Measurements from ENCODE around the gene APBA3. TPM values are rescaled to one million over a fixed set of nuclear protein-coding genes. Genes with fewer than 3 reads are reported as not detected.

APBA3 gene
- polyA plus RNA-seq, 5 donors = 11.0 to 23.3 (median 18.1) TPM

DNA sequence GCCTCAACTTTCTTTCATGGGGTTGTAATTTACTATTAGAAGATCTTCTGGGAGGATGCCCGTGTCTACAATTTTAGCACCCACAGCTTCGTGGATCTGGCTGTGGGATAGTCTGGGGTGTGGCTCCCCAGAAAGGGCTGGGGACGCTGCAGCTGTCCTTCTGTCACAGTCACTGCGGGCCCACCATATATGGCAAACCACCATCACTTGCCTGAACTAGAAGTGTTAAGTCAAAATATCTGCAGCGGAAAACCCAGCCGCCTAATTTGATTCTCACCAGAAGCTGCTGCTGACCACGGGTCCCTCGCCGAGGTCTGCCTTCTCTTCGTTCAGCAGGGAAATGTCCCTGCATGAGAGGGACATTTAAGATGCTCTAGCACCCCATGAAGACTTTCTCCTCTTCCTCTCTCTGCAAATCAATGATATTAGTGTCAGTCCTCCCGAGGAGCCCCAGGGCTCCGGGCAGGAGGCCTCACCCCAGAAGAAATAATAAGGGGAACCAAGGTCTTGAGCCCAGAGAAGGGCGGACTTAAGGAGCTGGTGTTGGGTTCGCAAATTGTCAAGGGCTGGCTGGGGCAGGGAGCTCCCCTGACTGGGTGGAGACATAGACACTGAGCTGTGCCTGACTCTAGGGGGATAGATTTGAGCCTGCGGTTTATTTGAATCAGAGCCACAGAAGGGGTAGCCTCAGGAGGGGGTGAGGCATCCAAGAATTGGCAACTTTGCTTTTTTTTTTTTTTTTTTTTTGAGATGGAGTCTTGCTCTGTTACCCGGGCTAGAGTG lies 27.7 kb upstream of the APBA3 start:
- no peak for DNase-seq

DNA sequence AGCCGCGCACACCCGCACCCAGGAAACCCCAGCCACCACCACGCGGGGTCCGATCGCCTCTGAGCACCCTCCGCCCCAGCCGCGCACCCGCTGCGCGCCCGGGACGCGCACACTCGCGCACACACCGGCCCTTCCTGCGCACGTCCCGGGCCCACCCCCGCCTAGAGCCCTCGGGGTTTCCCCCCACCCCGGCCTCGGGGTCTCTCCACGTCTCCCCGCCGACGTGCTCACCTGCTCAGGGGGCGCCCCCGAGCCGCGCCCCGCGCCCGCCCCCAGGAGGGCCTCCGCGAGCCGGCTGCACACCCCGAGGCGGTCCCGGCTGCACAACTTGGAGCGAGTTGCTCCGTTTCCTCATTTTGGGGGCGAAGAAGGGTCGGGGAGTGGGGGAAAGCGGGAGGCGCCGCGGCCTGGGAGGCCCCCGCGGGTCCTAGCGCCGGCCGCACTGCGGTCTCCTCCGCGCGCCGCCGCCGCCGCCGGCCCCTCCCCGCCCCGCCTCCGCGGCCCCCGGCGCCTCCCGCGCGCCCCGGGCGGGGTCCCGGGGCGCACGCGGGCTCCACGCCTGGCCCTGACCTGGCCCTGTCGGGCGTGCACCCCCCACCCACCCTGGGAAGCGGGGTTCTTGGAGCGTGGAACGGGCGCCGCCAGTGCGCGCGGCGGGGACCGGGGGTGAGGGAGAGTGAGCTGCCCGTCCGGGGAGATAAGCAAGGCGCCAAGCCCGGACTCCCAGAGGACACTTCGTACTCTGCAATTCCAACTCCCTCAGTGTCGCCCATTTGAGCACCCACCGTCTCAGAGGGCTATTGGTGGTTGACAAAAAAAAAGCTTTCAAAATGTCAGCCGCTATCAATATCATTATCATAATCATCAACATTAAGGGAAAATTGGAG lies 24.7 kb upstream of the APBA3 start, which contains the start of gene MATK:
Gene MATK (minus strand): TSS at position 444 of the 887 bp plus-strand sequence. CDS start 1,246 bp downstream, outside the sequence.
- no peak for DNase-seq

DNA sequence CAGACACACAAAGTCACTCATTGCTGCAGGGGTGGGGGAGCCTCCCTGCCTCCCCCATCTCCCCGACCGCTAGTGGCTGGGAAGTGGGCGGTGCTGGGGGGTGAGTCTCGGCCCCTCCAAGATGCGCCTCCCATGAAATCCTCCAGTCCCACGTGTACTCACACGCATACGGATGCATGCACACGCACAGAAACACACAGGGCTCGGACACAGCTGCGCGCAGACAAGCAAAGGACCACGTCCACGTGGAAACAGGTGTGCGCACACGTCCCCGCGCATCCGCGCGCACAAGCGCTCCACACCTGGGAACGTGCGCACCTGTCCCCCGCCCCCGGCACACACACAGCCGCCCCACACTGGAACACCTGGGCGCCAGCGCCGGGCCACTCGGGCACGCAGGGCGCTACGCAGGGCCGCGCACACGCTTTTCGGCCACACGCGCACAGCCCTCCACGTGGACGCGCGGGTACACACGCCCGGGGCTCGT lies 24.0 kb upstream of the APBA3 start:
- DNase-seq = no peak

DNA sequence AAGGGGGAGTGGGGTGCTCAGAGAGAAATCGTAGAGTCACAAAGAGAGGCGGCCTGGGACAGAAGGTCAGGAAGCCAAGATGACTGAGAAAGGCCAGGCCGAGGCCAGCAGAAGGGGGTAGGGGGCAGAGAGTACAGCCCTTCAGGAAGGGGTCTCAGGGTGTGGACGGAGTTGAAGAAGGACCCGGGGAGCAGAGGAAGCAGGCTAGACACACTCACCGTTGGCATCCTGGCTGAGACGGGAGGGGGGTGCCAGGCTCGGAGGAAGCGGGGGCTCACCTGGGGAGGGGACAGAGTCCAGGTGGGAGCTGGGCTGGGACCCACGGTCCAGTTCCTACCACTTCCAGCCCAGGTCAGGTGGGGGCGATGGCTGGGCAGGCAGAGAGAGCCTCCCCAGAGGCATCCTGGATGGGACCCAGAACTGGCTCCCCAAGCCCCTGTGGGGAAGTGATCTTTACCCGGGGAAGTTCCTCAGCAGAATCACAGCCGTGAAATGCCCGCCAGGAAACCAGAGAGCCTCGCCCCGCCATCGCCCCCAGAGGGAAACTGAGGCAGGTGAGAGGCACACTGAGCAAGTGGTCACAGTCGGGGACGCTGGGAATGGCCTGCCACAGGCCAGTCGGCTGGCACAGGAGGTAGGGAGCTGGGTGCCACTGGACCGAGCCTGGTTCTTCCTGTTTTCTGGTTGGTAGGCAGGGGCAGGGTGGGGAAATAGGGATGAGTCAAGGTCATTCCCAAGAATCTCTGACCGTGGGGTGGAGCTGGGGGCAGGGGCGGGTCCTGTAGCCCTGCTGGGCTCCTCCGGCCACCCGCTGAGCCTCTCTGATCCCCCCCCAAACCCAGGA lies 23.3 kb upstream of the APBA3 start:
- no peak for DNase-seq

GRCh38 chr19:3783660-3784584 lies 22.4 kb upstream of the APBA3 start:
- no peak for DNase-seq

DNA sequence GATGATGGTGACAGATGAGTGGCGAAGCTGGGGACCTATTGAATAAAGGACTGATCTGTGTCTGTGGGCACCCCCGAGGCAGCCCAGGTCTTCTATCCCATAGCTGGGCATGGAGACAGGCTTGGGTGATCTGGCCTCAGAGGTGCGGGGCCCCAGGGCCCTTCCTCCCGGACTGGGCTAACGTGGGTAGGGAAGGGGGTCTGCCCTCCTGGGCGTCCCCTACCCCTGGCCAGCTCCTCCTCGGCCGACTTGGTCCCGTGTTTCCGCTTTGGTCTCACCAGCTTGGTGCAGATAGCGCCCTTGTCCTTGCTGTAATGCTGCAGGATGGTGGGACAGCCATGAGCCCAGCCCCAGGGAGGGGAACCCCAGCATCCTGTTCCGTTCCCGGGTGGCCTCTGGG lies 21.4 kb upstream of the APBA3 start:
- DNase-seq = no peak

DNA sequence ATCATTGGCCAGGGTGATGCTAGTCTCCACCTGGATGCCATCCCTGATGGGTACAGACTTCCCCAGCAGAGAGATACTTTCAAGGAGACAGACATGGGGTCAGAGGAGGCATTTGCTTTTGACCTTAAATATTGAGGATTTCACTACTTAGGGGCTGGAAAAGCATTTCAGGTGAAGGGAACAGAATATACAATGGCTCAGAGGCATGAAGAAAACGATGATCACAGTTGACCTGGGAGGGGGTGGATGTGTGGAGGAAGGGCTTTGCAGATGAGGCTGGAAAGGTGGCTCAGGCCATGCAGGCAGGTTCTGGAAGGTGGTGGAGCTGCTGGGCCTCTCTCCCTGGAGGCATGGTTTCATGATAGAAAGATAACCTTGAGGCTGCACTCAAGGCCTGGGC lies 20.8 kb upstream of the APBA3 start:
- no peak for DNase-seq

GRCh38 chr19:3781603-3782002 lies 20.1 kb upstream of the APBA3 start:
- no peak for DNase-seq

DNA sequence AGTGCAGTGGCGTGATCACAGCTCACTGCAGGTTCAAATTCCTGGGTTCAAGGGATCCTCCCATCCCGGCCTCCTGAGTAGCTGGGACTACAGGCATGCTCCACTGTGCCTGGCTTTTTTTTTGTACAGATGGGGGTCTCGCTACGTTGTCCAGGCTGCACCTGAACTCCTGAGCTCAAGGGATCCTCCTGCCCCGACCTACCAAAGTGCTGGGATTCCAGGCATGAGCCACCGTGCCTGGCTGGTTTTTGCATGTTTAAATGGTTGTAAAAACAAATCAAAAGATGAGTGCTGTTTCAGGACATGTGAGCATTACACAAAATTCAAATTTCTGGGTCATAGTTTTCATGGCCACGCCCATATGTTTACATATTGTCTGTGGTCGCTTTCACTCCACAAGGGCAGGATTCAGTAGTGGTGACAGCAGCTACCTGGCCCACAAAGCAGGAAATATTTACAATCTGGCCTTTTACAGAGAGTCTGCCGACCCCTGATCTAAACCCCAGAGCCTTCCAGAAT lies 19.4 kb upstream of the APBA3 start:
- DNase-seq = no peak

- DNase-seq = no peak
Observed at GRCh38 chr19:3778899-3779723, 17.6 kb upstream of the APBA3 start.

DNA sequence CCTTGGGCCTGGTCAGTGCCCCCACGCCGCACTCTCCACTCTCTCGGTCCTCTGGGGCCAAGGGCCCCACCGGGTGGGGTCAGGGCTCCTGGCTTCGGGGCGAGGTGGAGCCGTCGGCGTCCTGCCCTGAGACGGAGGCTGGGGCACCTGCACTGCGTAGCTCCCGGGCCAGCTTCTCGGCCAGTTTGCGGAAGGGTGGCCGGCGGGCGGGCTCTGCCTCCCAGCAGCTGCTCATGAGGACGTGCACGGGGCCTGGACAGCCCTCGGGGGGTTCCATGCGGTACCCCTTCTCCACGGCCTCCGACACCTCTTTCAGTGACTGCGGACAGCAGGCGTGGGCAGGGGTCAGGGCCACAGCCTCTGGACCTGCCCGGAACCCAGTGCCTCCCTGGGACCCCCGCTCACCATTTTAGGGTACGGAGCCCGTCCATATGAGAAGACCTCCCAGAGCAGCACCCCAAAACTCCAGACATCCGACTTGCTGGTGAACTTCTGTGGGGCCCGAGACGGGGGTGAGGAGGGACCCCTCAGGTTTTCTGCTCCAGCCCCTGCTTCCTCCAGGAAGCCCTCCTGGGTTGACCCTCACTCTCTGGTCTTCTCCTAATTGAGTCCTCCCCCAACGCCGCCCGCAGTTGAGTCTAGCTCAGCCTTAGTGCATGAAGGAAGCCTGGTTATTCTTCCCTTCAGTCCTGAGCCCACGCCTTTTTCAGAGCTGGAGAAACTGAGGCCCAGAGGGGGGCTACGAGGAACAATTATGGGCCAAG lies 16.8 kb upstream of the APBA3 start:
- no peak for DNase-seq

DNA sequence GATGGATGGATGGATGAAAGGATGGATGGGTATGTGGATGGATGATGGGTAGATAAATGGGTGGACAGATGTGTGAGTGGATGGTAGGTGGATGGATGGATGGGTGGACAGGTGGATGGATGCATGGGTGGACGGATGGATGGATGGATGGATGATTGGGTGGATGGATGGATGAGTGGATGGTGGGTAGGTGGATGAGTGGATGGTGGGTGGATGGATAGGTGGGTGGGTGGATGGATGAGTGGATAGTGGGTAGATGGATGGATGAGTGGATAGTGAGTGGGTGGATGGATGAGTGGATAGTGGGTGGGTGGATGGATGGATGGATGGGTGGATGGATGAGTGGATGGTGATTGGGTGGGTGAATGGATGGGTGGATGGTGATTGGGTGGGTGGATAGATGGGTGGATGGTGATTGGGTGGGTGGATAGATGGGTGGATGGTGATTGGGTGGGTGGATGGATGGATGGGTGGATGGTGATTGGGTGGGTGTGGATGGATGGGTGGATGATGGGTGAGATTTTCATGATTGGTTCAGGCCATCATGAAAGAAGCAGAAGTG lies 15.1 kb upstream of the APBA3 start:
- no peak for DNase-seq

- no peak for DNase-seq
Observed at GRCh38 chr19:3775831-3776230, 14.3 kb upstream of the APBA3 start.

GRCh38 chr19:3775374-3775711 lies 13.9 kb upstream of the APBA3 start:
- DNase-seq = no peak

GRCh38 chr19:3774621-3775373 lies 13.3 kb upstream of the APBA3 start:
- no peak for DNase-seq

DNA sequence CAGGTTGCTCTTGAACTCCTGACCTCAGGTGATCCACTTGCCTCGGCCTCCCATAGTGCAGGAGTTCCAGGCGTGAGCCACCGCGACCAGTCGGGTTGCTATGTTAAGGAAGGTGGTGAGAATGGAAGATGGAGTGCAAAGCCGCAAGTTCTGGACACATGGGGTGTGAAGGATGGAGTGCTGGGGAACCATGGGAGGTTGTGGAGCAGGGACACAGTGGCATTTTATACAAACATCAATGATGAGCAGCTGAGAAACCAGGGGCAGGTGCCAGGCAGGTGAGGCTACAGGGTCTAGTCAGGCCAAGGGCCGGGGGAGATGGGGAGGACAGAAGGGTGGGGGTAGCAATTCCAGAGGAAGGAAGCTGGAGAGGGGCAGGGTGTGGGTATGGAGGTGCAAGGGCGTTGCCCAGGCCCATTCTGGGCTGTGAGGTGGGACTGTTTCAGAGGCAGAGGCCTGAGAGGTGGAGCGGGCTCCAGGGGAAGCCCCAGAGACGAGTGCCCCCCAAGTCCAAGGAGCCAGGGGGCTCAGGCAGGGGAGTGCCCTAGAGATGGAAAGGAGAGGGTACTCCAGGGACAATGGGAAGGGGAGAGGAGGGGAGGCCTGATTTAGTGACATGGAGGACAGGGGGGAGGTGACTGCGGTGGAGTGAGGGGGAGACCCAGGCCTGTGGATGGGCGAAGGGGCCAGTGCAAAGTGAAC lies 12.5 kb upstream of the APBA3 start:
- no peak for DNase-seq

DNA sequence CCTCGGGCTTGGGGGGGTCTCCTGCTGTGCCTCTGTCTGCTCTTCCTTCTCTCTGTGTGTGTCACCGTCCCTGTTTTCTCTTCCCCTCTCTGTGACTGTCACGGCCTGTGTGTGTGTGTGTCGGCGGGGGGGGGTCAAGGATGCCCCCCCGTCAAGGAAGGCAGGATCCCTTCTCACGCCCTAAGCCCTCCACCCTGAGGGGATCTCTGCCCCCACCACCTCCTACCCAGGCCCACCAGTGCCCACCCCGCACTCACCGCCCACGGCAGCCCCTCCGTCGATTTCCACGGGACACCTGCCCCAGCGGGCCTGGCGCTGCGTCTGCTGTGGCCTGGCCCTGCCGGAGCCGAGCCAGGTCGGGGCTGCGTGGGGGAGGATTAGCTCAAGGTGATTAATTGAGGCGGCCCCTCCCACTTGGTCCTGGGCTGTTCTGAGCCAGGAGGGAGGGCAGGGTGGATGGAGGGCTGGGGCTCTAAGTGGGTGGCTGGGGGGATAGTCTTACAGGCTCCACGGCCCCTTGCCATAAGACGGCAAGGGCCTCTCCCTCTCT lies 10.5 kb upstream of the APBA3 start, which contains the start of gene RAX2:
Gene RAX2 (minus strand): TSS at position 323 of the 550 bp plus-strand sequence. CDS start 486 bp downstream, outside the sequence.
- DNase-seq = no peak

All from right lung (tissue), 5 donors.